GM23338 (cell line): ENCODE measurements around the gene CMPK2. TPM values are rescaled to one million over a fixed set of nuclear protein-coding genes. Genes with fewer than 3 reads are reported as not detected.

Source experiments
- ATAC-seq: fragments of 200-7000 bp; cut with Tn5 transposase; 3 replicates; pipeline ENCODE4 v1.9.1; 2020
- DNase-seq: peaks from one replicate; pipeline ENCODE4 v3.0.0-alpha.2; 2015; ENCODE audit warnings: low spot score
- H2AFZ ChIP-seq: fragments of 200-600 bp; sonication (generic); 2 replicates; pipeline ENCODE4 v1.8.0; 2016; ENCODE audit warnings: antibody characterized with exemption, mild to moderate bottlenecking, moderate library complexity
- H3F3A ChIP-seq: fragments of 200-600 bp; sonication (generic); replicated peaks from 2 replicates; pipeline ENCODE4 v1.8.0; 2017; ENCODE audit warnings: antibody characterized with exemption, mixed run types, low read depth
- H3K27ac ChIP-seq: fragments of 200-600 bp; sonication (generic); 2 replicates; pipeline ENCODE4 v1.6.1; 2016; ENCODE audit warnings: low read depth
- H3K27me3 ChIP-seq: fragments of 200-600 bp; sonication (generic); 2 replicates; pipeline ENCODE4 v1.8.0; 2016; ENCODE audit warnings: mild to moderate bottlenecking, mixed run types, moderate library complexity; ENCODE audit not compliant: insufficient read depth
- H3K36me3 ChIP-seq: fragments of 200-600 bp; sonication (generic); 2 replicates; pipeline ENCODE4 v1.8.0; 2016; ENCODE audit warnings: mild to moderate bottlenecking; ENCODE audit not compliant: insufficient read depth
- H3K4me1 ChIP-seq: fragments of 200-600 bp; sonication (generic); 2 replicates; pipeline ENCODE4 v1.8.0; 2016; ENCODE audit warnings: mild to moderate bottlenecking, moderate library complexity; ENCODE audit not compliant: insufficient read depth
- H3K4me2 ChIP-seq: fragments of 200-600 bp; sonication (generic); 2 replicates; pipeline ENCODE4 v1.7.1; 2017; ENCODE audit warnings: mixed run types
- H3K4me3 ChIP-seq: fragments of 200-600 bp; sonication (generic); 2 replicates; pipeline ENCODE4 v1.6.1; 2016; ENCODE audit warnings: mixed run types
- H3K79me2 ChIP-seq: fragments of 200-600 bp; sonication (generic); replicated peaks from 2 replicates; pipeline ENCODE4 v1.8.0; 2017; ENCODE audit warnings: mild to moderate bottlenecking; ENCODE audit not compliant: insufficient read depth
- H3K9me2 ChIP-seq: fragments of 200-600 bp; sonication (generic); 2 replicates; pipeline ENCODE4 v1.8.0; 2017; ENCODE audit not compliant: insufficient read depth
- H4K20me1 ChIP-seq: fragments of 200-600 bp; sonication (generic); replicated peaks from 2 replicates; pipeline ENCODE4 v1.8.0; 2017; ENCODE audit warnings: mild to moderate bottlenecking; ENCODE audit not compliant: insufficient read depth
- H3K27ac Mint-ChIP-seq: 2 replicates; pipeline ENCODE4 v1.8.0; 2020; ENCODE audit warnings: inconsistent platforms, mild to moderate bottlenecking, moderate library complexity, mixed read lengths
- H3K27me3 Mint-ChIP-seq: 3 replicates; pipeline ENCODE4 v1.8.0; 2022; ENCODE audit warnings: low read depth, mild to moderate bottlenecking, moderate library complexity, mixed read lengths, inconsistent platforms; ENCODE audit not compliant: insufficient read depth, poor library complexity
- H3K36me3 Mint-ChIP-seq: 3 replicates; pipeline ENCODE4 v1.8.0; 2021; ENCODE audit warnings: low read depth, mild to moderate bottlenecking, inconsistent platforms, moderate library complexity, mixed read lengths
- H3K4me1 Mint-ChIP-seq: 3 replicates; pipeline ENCODE4 v1.8.0; 2020; ENCODE audit warnings: mild to moderate bottlenecking, inconsistent platforms, mixed read lengths
- H3K4me3 Mint-ChIP-seq: 3 replicates; pipeline ENCODE4 v1.8.0; 2021; ENCODE audit warnings: moderate library complexity, mild to moderate bottlenecking, inconsistent platforms, mixed read lengths
- H3K9me3 Mint-ChIP-seq: 3 replicates; pipeline ENCODE4 v1.8.0; 2020; ENCODE audit warnings: moderate library complexity, mild to moderate bottlenecking, inconsistent platforms, mixed read lengths
- CTCF ChIP-seq, 2 experiments: fragments of 200-600 bp in 1 of 2; sonication (generic) in 1 of 2; conservative IDR thresholded peaks; 2 replicates each; pipeline versions ENCODE4 v1.5.1 to v1.6.1; 2016 to 2017; ENCODE audit warnings: antibody characterized with exemption in 2 of 2, low read depth in 2 of 2, mild to moderate bottlenecking in 2 of 2, moderate library complexity in 1 of 2
- ETS1 ChIP-seq: IDR thresholded peaks from 2 replicates; pipeline ENCODE4 v1.6.1; 2016; ENCODE audit warnings: antibody characterized with exemption
- EZH2 ChIP-seq: fragments of 200-600 bp; sonication (generic); IDR thresholded peaks from one replicate; pipeline ENCODE4 v1.8.0; 2017; ENCODE audit warnings: antibody characterized with exemption, mild to moderate bottlenecking, low read depth; ENCODE audit not compliant: unreplicated experiment
- JUNB ChIP-seq: IDR thresholded peaks from one replicate; pipeline ENCODE4 v1.6.1; 2016; ENCODE audit warnings: antibody characterized with exemption; ENCODE audit not compliant: unreplicated experiment
- NANOG ChIP-seq: IDR thresholded peaks from 2 replicates; pipeline ENCODE4 v1.6.1; 2016; ENCODE audit warnings: antibody characterized with exemption, borderline replicate concordance
- POLR2AphosphoS5 ChIP-seq: IDR thresholded peaks from 2 replicates; pipeline ENCODE4 v1.6.1; 2016; ENCODE audit warnings: antibody characterized with exemption, low read depth
- REST ChIP-seq: IDR thresholded peaks from one replicate; pipeline ENCODE4 v1.6.1; 2018; ENCODE audit warnings: antibody characterized with exemption; ENCODE audit not compliant: unreplicated experiment
- STAT1 ChIP-seq: IDR thresholded peaks from one replicate; pipeline ENCODE4 v1.6.1; 2016; ENCODE audit warnings: antibody characterized with exemption; ENCODE audit not compliant: unreplicated experiment
- ZNF114 ChIP-seq: fragments of 250-450 bp; sonication (Bioruptor Pico); IDR thresholded peaks from 2 replicates; pipeline ENCODE4 v1.5.0; 2020; ENCODE audit warnings: mild to moderate bottlenecking, moderate library complexity
- ZNF331 ChIP-seq: fragments of 250-450 bp; sonication (Bioruptor Pico); IDR thresholded peaks from 2 replicates; pipeline ENCODE4 v1.5.0; 2020; ENCODE audit warnings: low read depth, mild to moderate bottlenecking, moderate library complexity
- polyA plus RNA-seq: library from polyadenylated mRNA; unstranded; fragments of >200 nt; fragmentation: Nextera tagmentation; extraction: Ambion mirVana; gene quantifications from 2 replicates; pipeline ENCODE4 v1.2.1, GENCODE V29; 2016
- total RNA-seq: library from RNA; depleted of rRNA; stranded (reverse); fragments of >200 nt; shearing (Covaris generic); gene quantifications from 2 replicates; pipeline ENCODE4 v1.2.3, GENCODE V29; 2014

The CMPK2 gene
- total and polyA plus RNA-seq, 2 experiments from 2014 or later = 0.13 to 0.56 TPM

- Histone ChIP-seq H3K27me3 (no peaks in the 10 kb centered on the region), H3K4me2 (no peak overlapping the region), H3F3A (no peaks in the 10 kb centered on the region), H3K27ac (no peak overlapping the region), H2AFZ (no peak overlapping the region), H3K9me2 (no peaks in the 10 kb centered on the region), H3K79me2 (no peaks in the 10 kb centered on the region), H3K36me3 (0 out of 2 replicates have a peak, but pooled peaks cover 4% of the 10 kb centered on the region), H4K20me1 (no peaks in the 10 kb centered on the region), H3K4me3 (no peak overlapping the region), H3K4me1 (no peaks in the 10 kb centered on the region)
- peaks cover 2% of the 10 kb centered on the region; the same call in 1 of the 3 replicates for H3K4me1 Mint-ChIP-seq
- DNase-seq (no peak), ATAC-seq (no peak)
- peaks cover 18% of the 10 kb centered on the region for H3K36me3 Mint-ChIP-seq
- no peaks in the 10 kb centered on the region for H3K27me3 Mint-ChIP-seq
- no peak for TF ChIP-seq JUNB
- TF ChIP-seq NANOG = no peak
- no peak for TF ChIP-seq ETS1
- no peak for TF ChIP-seq POLR2AphosphoS5
- no peak for TF ChIP-seq ZNF114 (CRISPR knock-in tag)
- no peak for TF ChIP-seq CTCF (conservative IDR thresholded peaks at IDR 0.05; ENCODE audit: low read depth in 2 of 2)
- TF ChIP-seq REST = no peak
- no peak for TF ChIP-seq ZNF331 (CRISPR knock-in tag)
- TF ChIP-seq EZH2 = no peak
- H3K9me3 Mint-ChIP-seq = peaks cover 62% of the 10 kb centered on the region
- no peak overlapping the region for H3K27ac Mint-ChIP-seq
- no peak overlapping the region for H3K4me3 Mint-ChIP-seq
These were observed 34.5 kb downstream of the CMPK2 start for GRCh38 chr2:6831229-6831628.

- Mint-ChIP-seq H3K36me3 (peaks cover 15% of the 10 kb centered on the region), H3K4me1 (peaks cover 2% of the 10 kb centered on the region; the same call in 1 of the 3 replicates), H3K27me3 (no peaks in the 10 kb centered on the region), H3K4me3 (no peak overlapping the region), H3K9me3 (peaks cover 39% of the 10 kb centered on the region), H3K27ac (no peak overlapping the region)
- H3K79me2 ChIP-seq = no peaks in the 10 kb centered on the region
- H4K20me1 ChIP-seq = no peaks in the 10 kb centered on the region
- ATAC-seq = no peak
- H3K27ac ChIP-seq = no peak overlapping the region
- no peak overlapping the region for H3K4me3 ChIP-seq
- no peak overlapping the region for H2AFZ ChIP-seq
- H3K27me3 ChIP-seq = no peaks in the 10 kb centered on the region
- 0 out of 2 replicates have a peak, but pooled peaks cover under 1% of the 10 kb centered on the region for H3K4me1 ChIP-seq
- no peaks in the 10 kb centered on the region for H3K36me3 ChIP-seq
- DNase-seq = peak; percentile 65
- no peaks in the 10 kb centered on the region for H3K9me2 ChIP-seq
- no peaks in the 10 kb centered on the region for H3F3A ChIP-seq
- no peak overlapping the region for H3K4me2 ChIP-seq
- no peak for TF ChIP-seq ETS1
- TF ChIP-seq JUNB = no peak
- TF ChIP-seq NANOG = no peak
- TF ChIP-seq STAT1 = no peak
- TF ChIP-seq ZNF331 (CRISPR knock-in tag) = no peak
These were observed 37.5 kb downstream of the CMPK2 start for GRCh38 chr2:6828299-6828584.
